Measurements from ENCODE around the gene NELFB. TPM values are rescaled to one million over a fixed set of nuclear protein-coding genes. Genes with fewer than 3 reads are reported as not detected.
A peak's percentile ranks its signal among the peaks of the same experiment; 100 is the strongest.

NELFB gene
- total RNA-seq, 1 donor from 2014 or later: 61.9 TPM

GRCh38 chr9:137305798-137306065 is 50.6 kb downstream of the NELFB start:
- Mint-ChIP-seq H3K4me1 (ENCODE audit: unreplicated experiment) (no peaks in the 10 kb centered on the region), H3K9me3 (no peaks in the 10 kb centered on the region), H3K4me3 (no peak overlapping the region), H3K27me3 (peaks cover 2% of the 10 kb centered on the region), H3K36me3 (no peaks in the 10 kb centered on the region), H3K27ac (no peak overlapping the region)
- no peak for TF ChIP-seq CTCF (conservative IDR thresholded peaks at IDR 0.05)
- no peak for DNase-seq (ENCODE audit: extremely low spot score, unreplicated experiment)

- Mint-ChIP-seq H3K36me3 (no peaks in the 10 kb centered on the region), H3K4me1 (ENCODE audit: unreplicated experiment) (no peaks in the 10 kb centered on the region), H3K27ac (no peak overlapping the region), H3K9me3 (no peaks in the 10 kb centered on the region), H3K4me3 (no peak overlapping the region), H3K27me3 (no peaks in the 10 kb centered on the region)
- no peak for TF ChIP-seq CTCF (conservative IDR thresholded peaks at IDR 0.05)
- peak; percentile 71 for DNase-seq (ENCODE audit: extremely low spot score, unreplicated experiment)
Measured at GRCh38 chr9:137306066-137306849, 51.1 kb downstream of the NELFB start.

GRCh38 chr9:137306850-137307254 is 51.7 kb downstream of the NELFB start:
- H3K27me3 Mint-ChIP-seq: no peaks in the 10 kb centered on the region
- no peaks in the 10 kb centered on the region for H3K4me1 Mint-ChIP-seq (ENCODE audit: unreplicated experiment)
- no peak for DNase-seq (ENCODE audit: extremely low spot score, unreplicated experiment)
- no peak overlapping the region for H3K27ac Mint-ChIP-seq
- no peaks in the 10 kb centered on the region for H3K9me3 Mint-ChIP-seq
- H3K4me3 Mint-ChIP-seq: no peak overlapping the region
- TF ChIP-seq CTCF (conservative IDR thresholded peaks at IDR 0.05): no peak
- no peaks in the 10 kb centered on the region for H3K36me3 Mint-ChIP-seq

- no peak for TF ChIP-seq CTCF (conservative IDR thresholded peaks at IDR 0.05)
- no peaks in the 10 kb centered on the region for H3K36me3 Mint-ChIP-seq
- H3K9me3 Mint-ChIP-seq: no peaks in the 10 kb centered on the region
- H3K27ac Mint-ChIP-seq: no peak overlapping the region
- no peaks in the 10 kb centered on the region for H3K27me3 Mint-ChIP-seq
- no peaks in the 10 kb centered on the region for H3K4me1 Mint-ChIP-seq (ENCODE audit: unreplicated experiment)
- DNase-seq (ENCODE audit: extremely low spot score, unreplicated experiment): peak; percentile 67
- no peak overlapping the region for H3K4me3 Mint-ChIP-seq
Measured at GRCh38 chr9:137307255-137308056, 52.3 kb downstream of the NELFB start.

- Mint-ChIP-seq H3K4me1 (ENCODE audit: unreplicated experiment) (no peaks in the 10 kb centered on the region), H3K9me3 (no peaks in the 10 kb centered on the region), H3K27me3 (no peaks in the 10 kb centered on the region), H3K36me3 (no peaks in the 10 kb centered on the region), H3K4me3 (no peak overlapping the region), H3K27ac (no peak overlapping the region)
- no peak for TF ChIP-seq CTCF (conservative IDR thresholded peaks at IDR 0.05)
- DNase-seq (ENCODE audit: extremely low spot score, unreplicated experiment): peak; percentile 67
Measured at GRCh38 chr9:137308057-137308619, 53.0 kb downstream of the NELFB start.
